Measurements from ENCODE around the gene BST1. TPM values are rescaled to one million over a fixed set of nuclear protein-coding genes. Genes with fewer than 3 reads are reported as not detected.

The BST1 gene
- total RNA-seq, 1 donor = 13.7 TPM

- DNase-seq (ENCODE audit: low read depth in 2 of 3, low spot score in 2 of 3) = no peak
Observed at GRCh38 chr4:15675356-15675755, 27.5 kb upstream of the BST1 start.

GRCh38 chr4:15676039-15676438, 26.8 kb upstream of the BST1 start:
- DNase-seq (ENCODE audit: low read depth in 2 of 3, low spot score in 2 of 3) = no peak

GRCh38 chr4:15676899-15677298, 26.0 kb upstream of the BST1 start:
- DNase-seq (ENCODE audit: low read depth in 2 of 3, low spot score in 2 of 3) = no peak

- no peak for DNase-seq (ENCODE audit: low read depth in 2 of 3, low spot score in 2 of 3)
Observed at GRCh38 chr4:15677507-15677988, 25.3 kb upstream of the BST1 start.

- no peak for DNase-seq (ENCODE audit: low read depth in 2 of 3, low spot score in 2 of 3)
Observed at GRCh38 chr4:15681067-15681371, 21.8 kb upstream of the BST1 start.

GRCh38 chr4:15681372-15682241, 21.3 kb upstream of the BST1 start, which contains the start of gene FAM200B:
Gene FAM200B, plus strand, starts transcription at chr4:15681827. Its CDS starts 5,151 bp downstream, at chr4:15686978.
- peak; percentile 88 to 97 (median 94) for DNase-seq (ENCODE audit: low read depth in 2 of 3, low spot score in 2 of 3)

GRCh38 chr4:15682242-15683142, 20.4 kb upstream of the BST1 start:
- no peak for DNase-seq (ENCODE audit: low read depth in 2 of 3, low spot score in 2 of 3)

GRCh38 chr4:15683143-15683495, 19.7 kb upstream of the BST1 start:
- DNase-seq (ENCODE audit: low read depth in 2 of 3, low spot score in 2 of 3) = no peak

GRCh38 chr4:15684498-15684897, 18.4 kb upstream of the BST1 start:
- DNase-seq (ENCODE audit: low read depth in 2 of 3, low spot score in 2 of 3) = no peak

- DNase-seq (ENCODE audit: low read depth in 2 of 3, low spot score in 2 of 3) = no peak
Observed at GRCh38 chr4:15688051-15688450, 14.8 kb upstream of the BST1 start.

GRCh38 chr4:15689540-15689939, 13.3 kb upstream of the BST1 start:
- DNase-seq (ENCODE audit: low read depth in 2 of 3, low spot score in 2 of 3) = no peak

- no peak for DNase-seq (ENCODE audit: low read depth in 2 of 3, low spot score in 2 of 3)
Observed at GRCh38 chr4:15690020-15690809, 12.7 kb upstream of the BST1 start.

GRCh38 chr4:15691346-15692135, 11.3 kb upstream of the BST1 start:
- DNase-seq (ENCODE audit: low read depth in 2 of 3, low spot score in 2 of 3) = peak in 1 of 3 donors; percentile 14

- DNase-seq (ENCODE audit: low read depth in 2 of 3, low spot score in 2 of 3) = no peak
Observed at GRCh38 chr4:15692602-15693001, 10.3 kb upstream of the BST1 start.

GRCh38 chr4:15694431-15694830, 8.4 kb upstream of the BST1 start:
- no peak for DNase-seq (ENCODE audit: low read depth in 2 of 3, low spot score in 2 of 3)

- DNase-seq (ENCODE audit: low read depth in 2 of 3, low spot score in 2 of 3) = no peak
Observed at GRCh38 chr4:15695240-15695699, 7.6 kb upstream of the BST1 start.

- DNase-seq (ENCODE audit: low read depth in 2 of 3, low spot score in 2 of 3) = no peak
Observed at GRCh38 chr4:15695729-15696128, 7.1 kb upstream of the BST1 start.

GRCh38 chr4:15696866-15697265, 6.0 kb upstream of the BST1 start:
- DNase-seq (ENCODE audit: low read depth in 2 of 3, low spot score in 2 of 3) = no peak

GRCh38 chr4:15703439-15703838, 574 bp downstream of the BST1 start:
- DNase-seq (ENCODE audit: low read depth in 2 of 3, low spot score in 2 of 3) = no peak

GRCh38 chr4:15704129-15704528, 1.3 kb downstream of the BST1 start:
- DNase-seq (ENCODE audit: low read depth in 2 of 3, low spot score in 2 of 3) = peak in 2 of 3 donors; percentile 5 to 21
